Brain microvascular endothelial cell (primary cell): Measurements from ENCODE around the gene YKT6.

Experiments
- DNase-seq: peaks from one replicate; pipeline ENCODE4 v3.0.0-alpha.2; 2020
- H3K27ac ChIP-seq: fragments of 250-450 bp; sonication (Bioruptor Pico); 2 replicates; pipeline ENCODE4 v1.5.1; 2020; ENCODE audit warnings: mild to moderate bottlenecking, moderate library complexity
- H3K27me3 ChIP-seq: fragments of 250-450 bp; sonication (Bioruptor Pico); replicated peaks from 2 replicates; pipeline ENCODE4 v1.5.1; 2020; ENCODE audit warnings: mild to moderate bottlenecking
- H3K36me3 ChIP-seq: fragments of 250-450 bp; sonication (Bioruptor Pico); replicated peaks from 2 replicates; pipeline ENCODE4 v1.5.1; 2020; ENCODE audit warnings: mild to moderate bottlenecking
- H3K4me3 ChIP-seq: 2 replicates; pipeline ENCODE4 v1.5.1; 2011; ENCODE audit warnings: low read depth, mild to moderate bottlenecking, control low read depth, low read length, moderate library complexity
- in situ Hi-C: cut with HindIII; loops from 2 replicates; pipeline ENCODE4 v1.10.0; 2017; ENCODE audit warnings: low sequenced_read_pairs, low pct_ligation_motif_present
- TF ChIP-seq, protein P1 (sequence below): IDR thresholded peaks from 2 replicates; pipeline ENCODE4 v1.5.1; 2011; ENCODE audit warnings: low read depth, mild to moderate bottlenecking, moderate library complexity, low read length, control low read depth, inconsistent platforms; ENCODE audit errors: missing control alignments

The YKT6 gene

DNA sequence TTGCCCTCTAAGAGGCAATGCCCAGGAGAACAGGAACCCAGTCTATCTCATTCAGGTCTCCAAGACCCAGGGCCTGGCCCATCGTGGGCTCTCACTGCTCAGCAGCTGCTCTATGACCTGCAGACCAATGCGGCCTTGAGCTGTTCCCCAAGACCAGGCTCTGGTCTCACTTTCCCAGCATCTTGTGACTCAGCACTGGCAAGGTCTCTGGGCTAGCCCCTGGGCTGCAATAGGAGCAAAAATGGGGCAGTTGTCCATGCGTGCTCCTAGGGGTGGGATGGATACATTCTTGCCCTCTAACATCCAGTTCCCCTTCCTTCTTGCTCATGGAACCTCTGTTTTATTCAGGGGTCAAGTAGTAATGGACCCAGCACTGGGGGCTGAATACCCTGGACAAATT is 25.0 kb upstream of the YKT6 start:
- no peak for DNase-seq
- Histone ChIP-seq H3K27me3 (no peaks in the 10 kb centered on the region), H3K27ac (no peak overlapping the region), H3K4me3 (no peak overlapping the region), H3K36me3 (no peaks in the 10 kb centered on the region)
- TF ChIP-seq, protein P1, sequence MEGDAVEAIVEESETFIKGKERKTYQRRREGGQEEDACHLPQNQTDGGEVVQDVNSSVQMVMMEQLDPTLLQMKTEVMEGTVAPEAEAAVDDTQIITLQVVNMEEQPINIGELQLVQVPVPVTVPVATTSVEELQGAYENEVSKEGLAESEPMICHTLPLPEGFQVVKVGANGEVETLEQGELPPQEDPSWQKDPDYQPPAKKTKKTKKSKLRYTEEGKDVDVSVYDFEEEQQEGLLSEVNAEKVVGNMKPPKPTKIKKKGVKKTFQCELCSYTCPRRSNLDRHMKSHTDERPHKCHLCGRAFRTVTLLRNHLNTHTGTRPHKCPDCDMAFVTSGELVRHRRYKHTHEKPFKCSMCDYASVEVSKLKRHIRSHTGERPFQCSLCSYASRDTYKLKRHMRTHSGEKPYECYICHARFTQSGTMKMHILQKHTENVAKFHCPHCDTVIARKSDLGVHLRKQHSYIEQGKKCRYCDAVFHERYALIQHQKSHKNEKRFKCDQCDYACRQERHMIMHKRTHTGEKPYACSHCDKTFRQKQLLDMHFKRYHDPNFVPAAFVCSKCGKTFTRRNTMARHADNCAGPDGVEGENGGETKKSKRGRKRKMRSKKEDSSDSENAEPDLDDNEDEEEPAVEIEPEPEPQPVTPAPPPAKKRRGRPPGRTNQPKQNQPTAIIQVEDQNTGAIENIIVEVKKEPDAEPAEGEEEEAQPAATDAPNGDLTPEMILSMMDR = no peak
- in situ Hi-C loops = no loop called here

GRCh38 chr7:44176486-44176885 is 24.3 kb upstream of the YKT6 start:
- no peak overlapping the region for H3K27ac ChIP-seq
- no peaks in the 10 kb centered on the region for H3K27me3 ChIP-seq
- in situ Hi-C loops = no loop called here
- H3K36me3 ChIP-seq = no peaks in the 10 kb centered on the region
- no peak overlapping the region for H3K4me3 ChIP-seq
- DNase-seq = no peak
- TF ChIP-seq, protein P1 = no peak

DNA sequence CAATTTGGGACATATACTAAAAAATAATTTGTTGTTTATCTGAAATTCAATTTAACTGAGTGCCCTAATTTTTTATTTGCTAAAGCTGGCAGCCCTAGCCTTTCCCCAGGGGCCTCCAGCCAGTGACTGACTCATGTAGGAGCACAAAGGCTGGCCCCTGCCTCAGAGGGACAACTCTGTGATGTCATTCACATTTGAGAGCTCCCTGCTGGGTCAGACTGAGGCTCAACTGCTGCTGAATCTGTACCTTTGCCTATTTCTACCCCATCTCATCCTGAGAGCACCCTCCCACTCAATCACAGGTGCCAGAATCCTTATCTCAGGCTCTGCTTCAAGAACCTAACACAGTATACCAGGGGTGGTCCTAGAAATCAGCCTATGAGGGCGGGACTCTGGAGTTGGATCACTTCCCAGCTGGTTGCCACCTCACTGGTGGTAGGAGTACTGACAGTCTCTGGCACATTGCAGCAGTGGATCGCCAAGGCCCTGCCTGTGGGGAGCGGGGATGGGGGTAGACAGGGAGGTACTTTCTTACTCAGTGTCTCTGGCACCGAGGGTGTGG is 23.1 kb upstream of the YKT6 start:
- Histone ChIP-seq H3K27ac (no peak overlapping the region), H3K36me3 (no peaks in the 10 kb centered on the region), H3K4me3 (no peak overlapping the region), H3K27me3 (no peaks in the 10 kb centered on the region)
- TF ChIP-seq, protein P1 = no peak
- peak; percentile 28 for DNase-seq
- in situ Hi-C loops = no loop called here

DNA sequence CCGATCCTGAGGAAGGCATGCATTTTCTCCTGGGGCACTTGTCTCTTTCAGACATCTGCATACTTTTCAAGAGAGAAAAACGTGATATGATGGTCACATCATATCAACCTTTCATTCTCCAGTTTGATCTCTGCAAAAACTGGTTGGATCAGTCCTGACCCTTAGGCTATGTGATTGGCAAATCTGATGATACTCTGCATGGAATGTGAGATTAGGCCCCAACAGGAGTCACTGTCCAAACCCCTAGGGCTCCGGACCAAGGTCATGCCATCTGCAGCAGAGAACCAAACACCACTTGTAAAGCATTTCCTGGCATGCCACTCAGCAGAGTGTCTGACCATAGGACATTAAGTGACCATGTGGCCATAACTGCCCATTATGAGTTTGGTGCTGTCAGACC is 20.1 kb upstream of the YKT6 start:
- in situ Hi-C loops = no loop called here
- DNase-seq = no peak
- Histone ChIP-seq H3K27me3 (no peaks in the 10 kb centered on the region), H3K36me3 (no peaks in the 10 kb centered on the region), H3K4me3 (no peak overlapping the region), H3K27ac (no peak overlapping the region)
- TF ChIP-seq, protein P1 = no peak

DNA sequence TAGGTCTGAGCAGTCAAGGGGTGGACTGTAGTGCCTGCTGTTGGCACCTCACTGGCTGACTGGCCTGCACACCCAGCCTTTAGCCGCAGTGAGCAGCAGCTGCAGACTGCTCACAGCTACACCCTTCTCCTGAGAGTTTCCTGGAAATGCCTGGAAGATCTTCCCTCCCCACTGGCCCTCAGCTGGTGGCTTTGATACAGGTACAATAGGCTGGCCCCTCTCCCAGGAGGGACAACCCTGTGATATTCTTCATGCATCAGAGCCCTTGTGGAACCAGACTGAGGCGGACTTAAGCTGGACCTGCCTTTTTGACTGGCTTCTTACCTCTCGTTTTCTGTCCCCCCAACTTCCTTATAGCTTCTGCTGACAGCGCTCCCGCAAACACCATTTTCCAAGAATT is 18.0 kb upstream of the YKT6 start:
- Histone ChIP-seq H3K27ac (no peak overlapping the region), H3K36me3 (no peaks in the 10 kb centered on the region), H3K27me3 (no peaks in the 10 kb centered on the region), H3K4me3 (no peak overlapping the region)
- DNase-seq = no peak
- in situ Hi-C loops = no loop called here
- TF ChIP-seq, protein P1 = no peak

DNA sequence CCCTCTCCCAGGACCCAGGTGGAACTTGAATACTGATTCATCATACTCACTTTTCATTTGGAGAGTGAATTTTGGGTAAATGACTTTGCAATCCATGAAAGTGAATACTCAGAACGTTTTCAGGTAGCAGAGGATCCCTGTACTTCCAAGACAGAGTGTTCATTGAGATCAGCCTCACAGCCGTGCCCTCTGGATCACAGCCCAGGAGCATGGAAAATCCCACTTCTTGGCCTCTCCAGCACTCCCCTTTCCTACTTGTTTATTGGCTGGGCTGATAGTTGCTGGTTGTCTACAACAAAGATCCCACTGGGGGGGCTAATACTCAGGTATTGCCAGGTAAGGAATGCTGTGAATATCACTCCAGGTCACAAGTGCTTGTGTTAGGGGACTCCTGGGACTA is 17.4 kb upstream of the YKT6 start:
- DNase-seq = no peak
- in situ Hi-C loops = no loop called here
- TF ChIP-seq, protein P1 = no peak
- no peaks in the 10 kb centered on the region for H3K27me3 ChIP-seq
- H3K4me3 ChIP-seq = no peak overlapping the region
- H3K27ac ChIP-seq = no peak overlapping the region
- H3K36me3 ChIP-seq = no peaks in the 10 kb centered on the region
